Gastroesophageal sphincter (tissue), 3 donors: ENCODE measurements around the gene CCDC85A.

Experiments
- CTCF ChIP-seq, 4 experiments: fragments of 200-600 bp in 2 of 4; fragments of 450-650 bp in 2 of 4; sonication (generic) in 1 of 4; IDR thresholded peaks; one replicate each; pipeline ENCODE4 v1.5.1; 2017 to 2019; ENCODE audit warnings: antibody characterized with exemption in 4 of 4, mild to moderate bottlenecking in 2 of 4, moderate library complexity in 2 of 4
- POLR2A ChIP-seq, 2 donors: fragments of 450-650 bp; IDR thresholded peaks; one replicate each; pipeline ENCODE4 v1.6.1; 2017; ENCODE audit warnings: antibody characterized with exemption in 2 of 2, mild to moderate bottlenecking in 2 of 2, moderate library complexity in 1 of 2

- TF ChIP-seq CTCF (IDR thresholded peaks at IDR 0.05) (no peak), POLR2A (IDR thresholded peaks at IDR 0.05) (no peak)
Observed at GRCh38 chr2:56334622-56335021, 150.8 kb downstream of the CCDC85A start.
